ENCODE measurements around the gene VEGFD. TPM values are rescaled to one million over a fixed set of nuclear protein-coding genes. Genes with fewer than 3 reads are reported as not detected.

VEGFD gene
- total and polyA plus RNA-seq, 2 donors from 2014 or later: 1.2 to 1.5 TPM

DNA sequence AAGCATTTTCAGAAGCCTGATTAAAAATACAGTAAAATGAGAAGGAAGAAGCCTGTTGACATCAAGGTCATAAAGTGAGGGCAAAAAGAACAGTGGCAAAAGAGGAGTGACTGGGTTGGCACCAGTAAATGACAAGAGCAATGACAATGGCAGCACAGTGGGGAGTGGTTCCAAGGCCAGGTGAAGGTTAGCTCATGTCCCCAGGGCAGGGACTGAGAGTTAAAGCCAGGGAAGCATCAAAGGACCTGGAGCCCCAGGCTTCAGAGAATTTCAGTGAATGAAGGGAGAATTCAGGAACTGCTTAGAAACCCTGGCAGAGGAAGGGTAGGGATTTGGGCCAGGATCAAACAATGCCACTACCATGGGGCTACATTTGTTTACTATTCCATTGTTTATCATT lies 40.1 kb downstream of the VEGFD start:
- intact Hi-C loops (cut with DNase I): no loop called here
- Histone ChIP-seq H3K9ac (ENCODE audit: low read length in 3 of 3) (no peak overlapping the region), H3K9me3 (ENCODE audit: control insufficient read depth in 2 of 3, insufficient read depth in 1 of 3, low read length in 3 of 3) (no peaks in the 10 kb centered on the region), H3K4me3 (ENCODE audit: low read length in 3 of 3) (no peak overlapping the region), H3K4me1 (ENCODE audit: control insufficient read depth in 2 of 3, insufficient read depth in 2 of 3, low read depth in 1 of 3, low read length in 3 of 3) (no peaks in the 10 kb centered on the region), H3K27ac (ENCODE audit: low read depth in 2 of 2, low read length in 2 of 2) (no peak overlapping the region), H3K27me3 (ENCODE audit: control insufficient read depth, insufficient read depth, low read length) (peaks cover 7% of the 10 kb centered on the region), H3K36me3 (ENCODE audit: control insufficient read depth in 2 of 3, insufficient read depth in 3 of 3, low read length in 3 of 3) (no peaks in the 10 kb centered on the region)
- DNase-seq (no peak), FAIRE-seq (no peak)
- TF ChIP-seq CTCF (IDR thresholded peaks at IDR 0.05; ENCODE audit: borderline replicate concordance, extremely low read depth, insufficient read depth): no peak

GRCh38 chrX:15343075-15343476 lies 41.1 kb downstream of the VEGFD start:
- Histone ChIP-seq H3K27ac (ENCODE audit: low read depth in 2 of 2, low read length in 2 of 2) (no peak overlapping the region), H3K9me3 (ENCODE audit: control insufficient read depth in 2 of 3, insufficient read depth in 1 of 3, low read length in 3 of 3) (no peaks in the 10 kb centered on the region), H3K9ac (ENCODE audit: low read length in 3 of 3) (no peak overlapping the region), H3K27me3 (ENCODE audit: control insufficient read depth, insufficient read depth, low read length) (peaks cover 9% of the 10 kb centered on the region), H3K36me3 (ENCODE audit: control insufficient read depth in 2 of 3, insufficient read depth in 3 of 3, low read length in 3 of 3) (no peaks in the 10 kb centered on the region), H3K4me1 (ENCODE audit: control insufficient read depth in 2 of 3, insufficient read depth in 2 of 3, low read depth in 1 of 3, low read length in 3 of 3) (no peaks in the 10 kb centered on the region), H3K4me3 (ENCODE audit: low read length in 3 of 3) (no peak overlapping the region)
- intact Hi-C loops (cut with DNase I): no loop called here
- no peak for TF ChIP-seq CTCF (IDR thresholded peaks at IDR 0.05; ENCODE audit: borderline replicate concordance, extremely low read depth, insufficient read depth)
- DNase-seq (no peak), FAIRE-seq (no peak)

- no peak for FAIRE-seq
- Histone ChIP-seq H3K36me3 (ENCODE audit: control insufficient read depth in 2 of 3, insufficient read depth in 3 of 3, low read length in 3 of 3) (no peaks in the 10 kb centered on the region), H3K4me3 (ENCODE audit: low read length in 3 of 3) (no peak overlapping the region), H3K27me3 (ENCODE audit: control insufficient read depth, insufficient read depth, low read length) (peaks cover 19% of the 10 kb centered on the region), H3K4me1 (ENCODE audit: control insufficient read depth in 2 of 3, insufficient read depth in 2 of 3, low read depth in 1 of 3, low read length in 3 of 3) (no peaks in the 10 kb centered on the region), H3K9ac (ENCODE audit: low read length in 3 of 3) (no peak overlapping the region), H3K9me3 (ENCODE audit: control insufficient read depth in 2 of 3, insufficient read depth in 1 of 3, low read length in 3 of 3) (no peaks in the 10 kb centered on the region), H3K27ac (ENCODE audit: low read depth in 2 of 2, low read length in 2 of 2) (no peak overlapping the region)
- no peak for TF ChIP-seq CTCF (IDR thresholded peaks at IDR 0.05; ENCODE audit: borderline replicate concordance, extremely low read depth, insufficient read depth)
- no peak for DNase-seq
- intact Hi-C loops (cut with DNase I): no loop called here
These were observed 43.3 kb downstream of the VEGFD start for GRCh38 chrX:15340867-15341266.

GRCh38 chrX:15336023-15336413 lies 48.2 kb downstream of the VEGFD start:
- Histone ChIP-seq H3K9ac (ENCODE audit: low read length in 3 of 3) (peak overlapping the region; percentile 32 to 73 (median 56)), H3K27ac (ENCODE audit: low read depth in 2 of 2, low read length in 2 of 2) (peak overlapping the region; percentile 17 to 34), H3K27me3 (ENCODE audit: control insufficient read depth, insufficient read depth, low read length) (peaks cover 19% of the 10 kb centered on the region), H3K4me1 (ENCODE audit: control insufficient read depth in 2 of 3, insufficient read depth in 2 of 3, low read depth in 1 of 3, low read length in 3 of 3) (no peaks in the 10 kb centered on the region), H3K9me3 (ENCODE audit: control insufficient read depth in 2 of 3, insufficient read depth in 1 of 3, low read length in 3 of 3) (no peaks in the 10 kb centered on the region), H3K36me3 (ENCODE audit: control insufficient read depth in 2 of 3, insufficient read depth in 3 of 3, low read length in 3 of 3) (peaks cover 0 to 3% (median 3%) of the 10 kb centered on the region in 3 donors), H3K4me3 (ENCODE audit: low read length in 3 of 3) (peak overlapping the region; percentile 63 to 84 (median 82))
- intact Hi-C loops (cut with DNase I): no loop called here
- FAIRE-seq: no peak
- peak in 4 of 5 donors; percentile 37 to 75 (median 58) for DNase-seq
- no peak for TF ChIP-seq CTCF (IDR thresholded peaks at IDR 0.05; ENCODE audit: borderline replicate concordance, extremely low read depth, insufficient read depth)
